UCSD-AML1 (cell line): ENCODE results near the gene TMEM14B.
"Not testable (repeated sequence)": the region's sequence is repeated elsewhere in the genome, so short reads cannot be mapped to it uniquely, and the experiment has no call there.

Experiments used
- DNase-seq: peaks from one replicate; lab custom pipeline; 2025; ENCODE audit not compliant: unreplicated experiment; lab: John Stamatoyannopoulos, UW

Gene TMEM14B

DNA sequence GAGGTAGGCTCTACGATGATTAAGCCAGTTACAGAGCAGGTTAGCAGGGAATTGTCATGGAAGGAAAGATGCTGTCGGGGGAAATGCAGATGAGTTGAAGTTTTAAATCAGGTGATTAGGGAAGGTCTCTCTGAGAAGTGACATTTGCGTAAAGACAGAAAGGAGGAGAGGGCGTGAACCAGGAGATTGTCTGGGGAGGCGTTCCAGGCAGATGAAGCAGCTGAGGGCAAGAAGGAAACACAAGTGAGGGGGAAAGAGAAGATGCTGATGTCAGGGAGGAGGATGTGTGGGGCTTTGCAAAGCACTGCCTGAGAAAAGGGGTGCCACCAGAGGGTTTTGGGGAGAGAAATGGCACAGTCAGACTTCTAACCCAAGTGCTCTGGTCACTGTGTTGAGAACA, 2.5 kb upstream of the TMEM14B start:
- no peak for DNase-seq

DNA sequence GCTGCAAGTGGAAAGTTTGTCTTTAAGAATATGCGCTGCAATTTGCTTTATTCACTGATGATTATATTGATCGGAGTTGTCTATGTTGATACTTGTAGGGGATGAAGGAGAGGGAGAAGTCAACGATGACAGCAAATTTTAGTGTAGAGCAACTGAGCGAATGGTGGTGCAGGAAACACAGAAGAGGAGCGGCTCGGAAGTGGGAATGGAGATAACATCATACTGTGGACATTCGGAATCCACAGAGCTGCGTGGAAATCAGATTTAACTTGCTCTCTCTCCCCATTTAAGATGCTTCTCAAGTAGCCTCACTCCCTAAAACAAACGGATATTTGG, 722 bp upstream of the TMEM14B start:
- no peak for DNase-seq

- no peak for DNase-seq
Measured at GRCh38 chr6:10749734-10750133, 2.1 kb downstream of the TMEM14B start.

- not testable (repeated sequence) for DNase-seq
Measured at GRCh38 chr6:10750568-10750967, 3.0 kb downstream of the TMEM14B start.

DNA sequence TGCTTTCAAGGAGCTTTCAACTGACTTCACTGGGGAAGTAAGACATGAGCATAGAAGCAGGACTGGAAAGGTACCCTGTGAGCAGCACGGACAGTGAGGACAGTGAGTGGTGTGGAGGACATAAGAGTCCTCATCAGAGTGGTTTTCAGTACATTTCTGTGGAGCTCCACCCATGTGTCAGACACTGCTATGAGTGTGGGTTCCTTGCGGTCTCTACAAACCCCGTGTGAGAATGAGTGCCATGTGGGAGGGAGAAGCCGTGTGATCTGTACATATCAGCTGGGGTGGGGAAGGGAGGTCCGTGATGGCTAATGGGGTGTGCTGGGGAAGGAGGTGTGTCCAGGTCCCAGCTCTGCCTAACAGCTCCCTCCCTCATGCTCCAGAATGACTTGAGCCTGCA, 4.2 kb downstream of the TMEM14B start:
- not testable (repeated sequence) for DNase-seq

DNA sequence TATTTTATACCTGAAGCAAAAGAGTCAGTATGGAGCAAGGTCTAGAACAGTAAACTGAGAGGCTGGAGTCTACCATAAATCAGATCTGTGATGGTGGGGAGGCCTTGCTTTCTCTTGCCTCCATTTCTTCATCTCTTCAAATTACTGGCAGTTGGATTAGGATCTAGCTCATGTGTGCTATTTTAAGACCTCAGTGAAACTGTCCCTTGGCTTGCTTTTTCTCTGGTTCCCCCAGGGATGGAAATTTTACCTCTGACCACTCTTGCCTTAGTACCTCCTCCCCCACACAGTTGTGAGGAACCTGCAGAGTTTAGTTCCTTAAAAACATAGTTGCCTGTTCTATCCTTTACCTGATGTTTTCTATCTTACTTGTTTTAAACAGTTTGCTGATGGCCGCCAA, 8.5 kb downstream of the TMEM14B start:
- DNase-seq, result no peak

DNA sequence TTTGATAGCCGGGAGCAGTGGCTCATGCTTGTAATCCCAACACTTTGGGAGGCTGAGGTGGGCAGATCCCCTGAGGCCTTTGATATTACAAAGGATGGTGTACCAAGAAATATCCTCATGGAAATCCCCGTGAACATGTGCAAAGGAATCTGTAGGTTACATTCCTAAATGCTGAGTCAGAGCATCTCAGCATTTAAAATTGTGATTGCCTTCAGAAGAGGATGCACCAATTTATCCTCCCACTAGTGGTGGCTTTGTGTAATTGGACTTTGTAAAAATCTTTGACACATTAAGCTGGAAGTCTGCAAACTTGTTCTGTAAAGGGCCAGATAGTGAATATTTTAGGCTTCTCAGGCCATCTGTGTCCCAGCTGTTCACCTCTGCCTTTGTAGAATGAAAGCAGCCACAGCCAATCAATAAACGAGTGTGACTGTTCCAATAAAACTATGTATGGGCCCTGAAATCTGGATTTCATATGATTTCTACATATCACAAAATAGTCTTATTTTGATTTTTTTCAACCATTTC, 11.8 kb downstream of the TMEM14B start:
- DNase-seq, result no peak

- DNase-seq, result no peak
Measured at GRCh38 chr6:10759884-10760329, 12.3 kb downstream of the TMEM14B start.

DNA sequence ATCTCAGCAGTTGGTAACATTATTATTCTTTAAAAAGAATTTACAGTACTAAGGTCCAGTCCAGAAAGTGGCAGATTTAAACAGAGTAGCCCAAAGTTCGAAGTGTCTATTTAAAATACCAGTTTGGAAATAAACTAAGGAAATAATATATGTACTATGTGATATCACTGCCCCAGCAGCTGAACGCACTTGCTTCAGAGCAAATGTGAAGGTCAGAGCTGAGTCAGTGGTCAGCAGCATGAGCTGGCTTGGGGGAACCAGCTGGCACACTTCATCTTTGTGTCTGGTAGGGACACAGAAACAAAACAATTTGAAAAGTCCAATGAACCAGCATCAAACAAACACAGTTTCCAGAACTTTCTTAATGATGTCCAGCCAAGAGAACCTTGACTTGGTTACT, 15.4 kb downstream of the TMEM14B start:
- DNase-seq, result no peak

DNA sequence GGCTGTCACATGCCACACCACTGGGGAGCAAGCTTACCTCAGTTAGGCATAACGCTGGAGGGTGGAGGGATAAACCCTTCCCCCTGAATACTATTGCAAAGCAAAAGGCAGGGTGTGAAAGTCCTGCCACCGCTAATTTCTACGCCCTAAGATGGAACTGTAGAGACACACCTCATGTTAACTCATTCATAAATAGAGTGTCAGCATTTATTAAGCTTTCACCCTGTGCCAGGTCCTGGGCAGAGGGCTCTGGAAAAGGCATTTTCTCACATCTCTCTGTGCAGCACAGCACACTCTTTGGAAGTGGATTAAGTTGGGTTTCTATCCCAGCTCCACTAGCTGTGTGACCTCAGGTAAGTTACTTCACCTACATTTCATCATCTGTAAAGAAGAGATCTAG, 21.8 kb downstream of the TMEM14B start:
- no peak for DNase-seq

DNA sequence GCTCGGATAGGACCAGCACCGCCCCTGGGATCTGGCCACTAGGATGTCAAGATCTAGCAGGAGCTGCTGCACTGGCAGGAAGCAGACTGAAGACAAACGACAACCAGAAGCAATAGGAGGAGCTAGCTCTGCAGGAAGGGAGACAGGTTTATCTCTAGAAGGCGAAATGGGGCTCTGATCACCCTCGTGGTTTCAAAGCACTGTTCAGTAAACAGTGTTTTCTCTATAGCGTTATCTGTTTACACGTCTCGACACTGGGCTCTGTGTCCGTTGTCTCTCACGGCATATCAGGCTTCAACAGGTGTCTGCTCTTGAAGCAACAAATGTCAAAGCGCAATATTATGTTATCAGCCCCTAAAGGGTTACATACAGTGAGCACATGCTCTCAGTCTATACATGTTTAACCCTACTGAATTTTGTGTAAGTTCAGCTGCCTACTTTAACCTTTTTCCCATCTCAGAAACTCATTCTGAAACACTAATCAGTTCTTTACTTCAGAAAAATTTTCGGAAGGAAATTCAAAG, 23.8 kb downstream of the TMEM14B start:
- no peak for DNase-seq

DNA sequence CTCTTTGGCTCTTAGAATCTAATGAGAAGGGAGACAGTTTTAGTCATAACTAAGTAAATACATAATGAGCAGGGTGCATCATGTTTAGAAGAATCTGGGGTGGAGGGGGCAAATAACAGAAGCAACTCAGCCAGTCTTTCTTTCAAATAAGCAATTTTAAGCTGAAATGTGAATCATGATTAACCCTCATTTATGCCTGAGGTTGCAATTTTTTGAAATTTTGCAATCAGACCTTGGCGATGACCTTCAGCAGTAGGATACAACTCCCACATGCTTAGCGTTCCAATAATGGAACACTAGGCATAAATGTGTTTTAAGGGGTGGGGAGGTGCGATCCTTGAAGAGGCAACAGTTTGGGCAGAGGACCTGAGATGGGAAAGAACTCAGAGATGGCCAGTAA, 30.6 kb downstream of the TMEM14B start:
- no peak for DNase-seq

DNA sequence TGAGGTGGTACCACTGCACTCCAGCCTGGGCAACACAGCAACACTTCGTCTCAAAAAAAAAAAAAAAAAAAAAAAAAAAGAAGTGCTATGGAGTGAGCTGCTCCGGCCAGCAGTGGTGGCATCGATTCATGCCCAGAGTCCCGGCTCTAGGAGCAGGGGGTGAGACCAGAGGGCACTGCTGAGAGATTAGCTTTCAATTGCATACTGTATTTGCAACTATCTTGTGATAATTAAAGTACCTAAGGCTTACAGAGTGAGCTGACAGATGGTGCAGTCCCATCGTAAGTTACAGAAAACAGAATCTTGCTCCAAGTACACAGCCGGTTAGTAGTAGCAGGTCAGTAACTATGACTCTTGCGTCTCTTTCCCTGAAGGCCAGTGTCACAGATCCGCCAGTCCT, 31.5 kb downstream of the TMEM14B start:
- no peak for DNase-seq

DNA sequence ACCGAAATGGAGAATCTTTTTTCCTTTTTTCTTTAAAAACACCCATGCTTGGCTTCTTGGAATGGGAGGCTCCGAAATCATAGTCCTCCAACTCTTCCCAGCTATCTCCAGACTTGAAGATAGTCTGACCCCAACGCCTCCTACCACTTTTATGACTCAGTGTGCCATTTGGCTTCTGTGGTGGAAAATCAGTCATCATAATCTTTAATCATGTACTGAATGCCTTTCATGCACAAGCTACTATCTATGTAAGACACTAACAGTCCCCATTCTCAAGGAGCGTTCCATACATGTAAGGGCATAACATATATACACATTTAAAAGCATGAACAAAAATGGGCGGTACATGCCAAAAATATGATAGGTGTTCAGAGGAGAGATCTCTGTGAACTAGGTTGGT, 44.1 kb downstream of the TMEM14B start:
- DNase-seq, result no peak

- DNase-seq, result no peak
Measured at GRCh38 chr6:10792101-10792500, 44.5 kb downstream of the TMEM14B start.

DNA sequence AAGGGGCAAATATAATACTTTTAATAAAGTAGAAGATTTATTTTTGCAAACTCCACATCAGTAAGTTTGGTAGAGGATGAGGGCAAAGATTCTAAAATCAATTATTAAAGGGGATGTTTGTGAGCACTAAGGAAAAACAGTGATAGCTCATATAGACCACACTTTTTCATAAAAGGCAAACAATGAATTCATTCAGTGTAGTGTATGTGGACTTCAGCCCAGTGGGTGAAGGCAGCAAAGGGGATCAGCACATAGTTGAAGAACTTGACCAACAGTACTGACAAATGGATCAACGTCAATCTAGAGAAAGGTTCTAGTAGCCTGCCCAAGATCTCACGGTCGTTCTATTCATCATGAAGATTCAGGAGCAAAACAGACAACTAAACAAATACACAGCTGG, 45.4 kb downstream of the TMEM14B start:
- DNase-seq, result no peak

DNA sequence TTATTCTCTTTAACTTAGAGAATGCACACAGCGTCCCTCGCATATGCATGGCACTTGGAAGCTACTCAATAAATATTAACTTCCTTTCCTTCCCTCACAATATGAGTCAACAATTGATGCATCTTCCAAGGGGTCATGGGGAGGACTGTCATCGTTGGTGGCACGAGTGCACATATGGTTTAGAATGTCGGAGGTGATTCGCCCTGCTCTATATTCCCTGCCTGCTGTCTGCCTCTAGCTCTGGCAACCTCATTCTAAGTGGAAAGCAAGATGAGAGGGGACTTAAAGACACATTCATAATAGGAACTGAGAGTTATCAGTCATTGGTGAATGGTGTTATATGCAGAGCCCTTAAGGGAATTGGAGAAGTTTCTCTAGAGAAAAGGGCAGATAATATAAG, 46.1 kb downstream of the TMEM14B start:
- no peak for DNase-seq

GRCh38 chr6:10794239-10794638, 46.6 kb downstream of the TMEM14B start:
- no peak for DNase-seq

GRCh38 chr6:10800810-10801209, 53.2 kb downstream of the TMEM14B start:
- no peak for DNase-seq

GRCh38 chr6:10801224-10801848, 53.7 kb downstream of the TMEM14B start:
- peak; percentile 43 for DNase-seq
